Activated naive CD4-positive, alpha-beta T cell treated with anti-CD3 and anti-CD28 coated beads, Interleukin-2, amount 50 U/mL, for 72 hours (primary cell): ENCODE data around the gene LBX1. TPM values are rescaled to one million over a fixed set of nuclear protein-coding genes. Genes with fewer than 3 reads are reported as not detected.

ENCODE experiments used
- ATAC-seq, 2 donors: fragments of 150-1000 bp; cut with Tn5 transposase; 2 replicates each; pipeline ENCODE4 v1.10.0; 2021; ENCODE audit warnings: mild to moderate bottlenecking in 2 of 2, moderate library complexity in 2 of 2
- DNase-seq, 2 donors: peaks; one replicate each; pipeline ENCODE4 v3.0.0; 2021 to 2022; ENCODE audit warnings: low spot score in 2 of 2
- H3K27ac Mint-ChIP-seq, 2 donors: one replicate each; pipeline ENCODE4 v1.8.0; 2022; ENCODE audit warnings: mild to moderate bottlenecking in 2 of 2, mixed read lengths in 2 of 2
- H3K36me3 Mint-ChIP-seq, 2 donors: one replicate each; pipeline ENCODE4 v1.8.0; 2022; ENCODE audit warnings: mixed read lengths in 2 of 2
- H3K9me3 Mint-ChIP-seq, 2 donors: one replicate each; pipeline ENCODE4 v1.8.0; 2022; ENCODE audit warnings: mixed read lengths in 2 of 2
- total RNA-seq, 2 donors: library from RNA; stranded (reverse); gene quantifications; one replicate each; pipeline ENCODE4 v1.2.3, GENCODE V29; 2022

LBX1 gene
- total RNA-seq, 2 donors from 2014 or later, result not detected

DNA sequence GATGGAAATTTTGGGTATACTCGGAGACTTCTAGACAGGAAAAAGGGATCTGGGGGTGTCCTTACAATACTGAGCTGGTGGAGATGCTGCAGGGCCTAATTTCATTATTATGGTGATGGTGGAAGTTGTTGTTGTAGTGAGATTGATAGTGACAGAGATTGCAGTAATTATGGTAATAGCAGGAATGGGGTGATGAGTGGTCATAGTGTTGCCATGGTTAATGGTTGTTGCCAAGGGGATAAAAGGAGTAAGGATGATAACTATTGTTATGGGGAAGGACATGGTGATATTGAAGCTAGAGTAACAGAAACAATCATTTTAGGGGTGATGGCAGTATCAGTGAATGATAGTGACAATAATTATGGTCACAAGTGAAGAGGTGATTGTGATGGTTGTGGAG, 27.1 kb upstream of the LBX1 start:
- ATAC-seq, result no peak
- Mint-ChIP-seq H3K27ac (no peak overlapping the region), H3K36me3 (no peaks in the 10 kb centered on the region), H3K9me3 (peaks cover 0 to 5% of the 10 kb centered on the region in 2 donors)
- DNase-seq, result no peak

DNA sequence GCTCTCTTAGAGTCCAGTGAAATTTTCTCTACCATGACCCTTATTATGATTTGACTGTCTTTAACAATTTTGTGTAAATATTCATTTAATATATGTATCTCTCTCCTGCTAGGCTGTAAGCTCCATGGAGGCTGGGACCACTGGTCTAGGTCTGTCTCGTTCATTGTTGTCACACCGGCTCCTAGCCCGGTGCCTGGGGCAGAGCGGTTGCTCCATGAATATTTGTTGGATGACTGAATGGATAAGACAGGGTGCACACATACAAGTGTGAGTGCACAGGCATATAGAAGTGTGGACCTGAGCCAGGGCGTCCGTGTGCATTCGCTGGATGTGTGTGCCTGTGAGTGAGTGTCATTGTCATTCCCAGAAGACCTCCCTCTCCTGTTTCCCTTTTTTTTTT, 20.9 kb upstream of the LBX1 start:
- ATAC-seq, result no peak
- Mint-ChIP-seq H3K27ac (no peak overlapping the region), H3K9me3 (no peaks in the 10 kb centered on the region), H3K36me3 (no peaks in the 10 kb centered on the region)
- no peak for DNase-seq

DNA sequence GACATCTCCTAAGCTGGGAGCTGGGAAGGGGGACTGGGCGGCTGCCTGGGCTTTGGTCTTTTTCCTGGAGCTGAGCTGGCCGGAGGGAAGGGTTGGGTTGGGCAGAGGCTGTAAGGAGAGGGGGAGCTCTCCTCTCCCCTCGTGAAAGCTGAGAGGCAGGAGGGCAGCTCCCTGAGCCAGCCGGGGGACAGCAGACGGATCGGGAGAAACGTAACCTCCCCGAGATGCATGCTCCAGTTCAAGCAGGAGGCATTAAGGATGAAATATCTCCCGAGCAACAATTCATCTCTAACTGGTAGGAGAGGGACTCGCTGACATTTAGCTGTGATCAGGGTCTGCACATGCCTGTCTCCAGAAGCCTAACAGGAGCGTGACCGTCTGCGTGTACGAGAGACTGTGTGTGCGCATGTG, 19.9 kb upstream of the LBX1 start:
- H3K36me3 Mint-ChIP-seq, result no peaks in the 10 kb centered on the region
- no peak for DNase-seq
- H3K9me3 Mint-ChIP-seq, result no peaks in the 10 kb centered on the region
- no peak for ATAC-seq
- H3K27ac Mint-ChIP-seq, result no peak overlapping the region

DNA sequence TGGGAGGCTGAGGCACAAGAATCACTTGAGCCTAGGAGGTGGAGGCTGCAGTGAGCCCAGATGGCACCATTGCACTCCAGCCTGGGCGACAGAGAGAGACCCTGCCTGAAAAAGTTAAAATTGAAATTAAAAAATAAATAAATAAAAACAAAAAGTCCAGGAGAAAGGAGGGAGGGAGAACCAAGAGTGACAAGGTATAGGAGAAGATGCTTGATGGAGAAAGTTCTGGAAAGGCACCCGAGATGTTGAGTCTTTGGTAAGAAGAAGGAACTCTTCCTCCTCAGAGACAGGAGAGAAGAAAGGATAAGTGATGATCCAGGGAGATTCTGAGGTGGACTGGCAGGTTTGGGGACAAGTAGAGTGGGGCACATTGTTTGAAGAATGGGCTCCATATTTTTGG, 17.4 kb upstream of the LBX1 start:
- ATAC-seq (no peak), DNase-seq (no peak)
- Mint-ChIP-seq H3K9me3 (no peaks in the 10 kb centered on the region), H3K36me3 (no peaks in the 10 kb centered on the region), H3K27ac (no peak overlapping the region)

DNA sequence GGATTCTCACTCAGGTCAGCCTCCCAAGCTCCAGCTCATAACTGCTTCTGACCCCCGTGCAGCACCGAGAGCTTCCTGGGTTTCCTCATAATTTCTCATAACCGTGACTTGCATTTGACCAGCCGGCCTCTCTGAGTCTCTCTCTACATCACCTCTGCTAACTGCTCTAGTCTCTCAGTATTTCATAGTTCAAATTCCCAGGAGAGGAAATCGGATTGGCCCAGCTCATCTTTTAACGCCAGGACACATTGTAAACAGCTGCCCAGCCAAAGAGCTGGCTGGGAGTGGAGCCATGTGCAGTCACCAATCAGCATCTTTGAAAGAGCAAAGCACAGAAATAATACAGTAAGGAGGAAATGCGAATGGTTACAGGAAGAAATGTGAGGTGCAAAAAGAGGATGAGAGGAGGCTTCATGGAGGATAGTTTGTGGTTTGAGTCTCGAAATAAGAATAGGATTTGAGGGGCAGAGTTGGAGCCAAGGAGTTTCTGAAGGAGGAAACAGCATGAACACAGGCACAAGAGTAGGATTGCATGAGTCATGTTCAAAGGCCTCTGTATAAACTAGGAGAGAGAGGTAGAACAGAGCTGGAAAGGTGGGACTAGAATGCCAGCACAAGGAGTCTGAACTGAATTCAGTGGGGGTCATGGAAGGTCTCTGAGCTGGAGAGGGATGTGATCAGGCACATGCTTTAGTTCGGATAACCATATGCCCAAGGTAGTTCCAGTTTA, 15.2 kb upstream of the LBX1 start:
- no peaks in the 10 kb centered on the region for H3K9me3 Mint-ChIP-seq
- no peaks in the 10 kb centered on the region for H3K36me3 Mint-ChIP-seq
- DNase-seq (no peak), ATAC-seq (no peak)
- no peak overlapping the region for H3K27ac Mint-ChIP-seq

DNA sequence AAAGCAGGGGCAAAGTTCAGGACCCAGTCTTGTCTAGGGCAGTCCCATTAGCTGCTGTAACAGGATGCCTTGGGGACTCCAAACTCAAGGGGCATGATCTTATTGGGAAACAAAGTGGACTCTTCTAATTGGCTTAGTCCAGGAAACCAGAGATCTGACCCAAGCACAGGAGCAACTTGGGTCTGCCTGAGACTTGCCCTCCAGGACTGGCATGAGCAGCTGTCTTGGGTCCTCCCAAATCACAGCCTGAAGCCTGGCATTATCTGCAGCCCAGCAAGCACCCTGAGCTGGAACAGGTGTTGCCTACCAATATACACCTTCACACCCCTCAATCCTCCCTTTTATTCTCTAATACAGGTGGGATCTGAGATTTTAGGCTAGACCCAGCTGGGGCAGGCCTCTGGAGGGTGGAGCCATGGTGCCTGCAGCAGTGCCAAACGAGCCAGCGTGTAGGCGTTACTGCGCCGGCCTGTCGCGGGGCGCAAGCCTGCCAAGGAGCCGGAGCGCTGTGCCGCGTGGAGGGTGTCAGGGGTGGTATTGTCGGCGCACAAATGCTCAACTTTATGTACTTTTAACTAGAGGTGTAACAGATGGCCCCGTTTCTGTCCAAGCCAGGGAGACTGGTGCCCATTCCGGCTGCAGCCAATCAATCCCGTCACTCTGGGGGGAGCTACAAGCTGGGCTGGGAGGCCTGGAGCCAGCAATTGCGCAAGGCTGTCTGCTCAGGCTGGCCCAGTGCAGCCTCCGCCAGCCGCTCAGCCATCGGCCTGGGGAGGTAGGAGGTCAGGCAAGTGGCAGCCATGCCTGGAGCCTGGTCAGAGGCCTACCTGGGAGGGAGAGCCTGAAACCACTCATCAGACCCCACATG, 12.8 kb upstream of the LBX1 start:
- Mint-ChIP-seq H3K36me3 (peaks cover 4 to 5% of the 10 kb centered on the region in 2 donors), H3K27ac (no peak overlapping the region), H3K9me3 (no peaks in the 10 kb centered on the region)
- no peak for DNase-seq
- no peak for ATAC-seq

DNA sequence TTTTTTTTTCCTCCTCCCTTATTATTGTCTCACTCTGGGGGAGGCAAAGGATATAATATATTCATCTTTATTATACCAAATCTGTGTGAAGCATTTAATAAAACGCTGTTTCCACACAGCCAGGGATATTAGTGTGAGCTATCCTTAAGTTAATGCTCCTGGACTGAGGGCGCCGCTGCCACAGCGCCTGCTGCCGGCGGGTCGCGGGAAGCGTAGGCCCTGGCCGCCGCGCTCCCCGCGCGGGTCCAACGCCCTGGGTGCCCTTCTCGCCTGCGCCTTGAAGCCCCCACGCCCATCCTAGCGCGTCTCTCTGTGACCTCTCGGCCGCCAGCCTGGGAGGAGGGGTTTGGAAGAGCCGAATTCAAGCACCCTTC, 9.5 kb upstream of the LBX1 start:
- no peaks in the 10 kb centered on the region for H3K9me3 Mint-ChIP-seq
- peak; percentile 47 to 81 for ATAC-seq
- no peak overlapping the region for H3K27ac Mint-ChIP-seq
- DNase-seq, result no peak
- peaks cover 4 to 5% of the 10 kb centered on the region in 2 donors for H3K36me3 Mint-ChIP-seq

DNA sequence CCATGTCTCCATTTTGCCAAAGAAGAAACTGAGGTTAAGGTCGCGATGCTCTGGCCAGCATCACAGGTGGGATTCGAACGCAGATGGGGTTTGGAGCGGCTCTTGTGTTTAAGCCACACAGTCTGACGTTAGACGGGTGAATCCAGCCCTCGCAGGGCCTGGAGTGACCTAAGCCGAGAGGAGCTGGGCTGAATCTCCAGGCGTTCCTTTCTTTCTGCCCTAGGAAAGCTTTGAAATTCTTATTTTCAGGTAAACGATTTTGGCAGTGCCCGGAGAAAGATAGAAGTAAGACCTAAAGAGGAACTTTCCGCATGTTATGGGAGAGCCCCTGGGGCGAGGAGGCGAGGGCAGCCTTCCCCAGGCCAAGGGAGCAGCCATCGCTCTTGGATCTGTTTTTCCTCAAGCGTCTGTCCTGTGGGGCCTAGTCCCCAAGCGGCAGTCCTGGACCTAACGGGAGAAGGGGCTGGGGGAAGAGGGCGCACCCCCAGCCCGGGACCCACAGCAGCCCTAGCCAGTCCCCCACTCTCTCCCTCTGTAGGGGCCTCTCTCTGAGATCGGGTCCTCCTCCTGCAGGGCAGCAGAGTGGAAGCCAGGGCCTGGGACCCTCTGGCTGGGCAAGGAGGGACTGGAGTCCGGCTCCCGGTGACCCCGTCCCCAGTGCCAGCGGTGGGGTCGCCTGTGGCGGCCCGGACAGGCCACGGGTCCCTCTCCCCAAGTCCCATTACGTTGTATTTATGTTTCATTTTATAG, 8.9 kb upstream of the LBX1 start:
- ATAC-seq (peak in 1 of 2 donors; percentile 22), DNase-seq (no peak)
- Mint-ChIP-seq H3K36me3 (peaks cover 4 to 5% of the 10 kb centered on the region in 2 donors), H3K9me3 (no peaks in the 10 kb centered on the region), H3K27ac (no peak overlapping the region)

DNA sequence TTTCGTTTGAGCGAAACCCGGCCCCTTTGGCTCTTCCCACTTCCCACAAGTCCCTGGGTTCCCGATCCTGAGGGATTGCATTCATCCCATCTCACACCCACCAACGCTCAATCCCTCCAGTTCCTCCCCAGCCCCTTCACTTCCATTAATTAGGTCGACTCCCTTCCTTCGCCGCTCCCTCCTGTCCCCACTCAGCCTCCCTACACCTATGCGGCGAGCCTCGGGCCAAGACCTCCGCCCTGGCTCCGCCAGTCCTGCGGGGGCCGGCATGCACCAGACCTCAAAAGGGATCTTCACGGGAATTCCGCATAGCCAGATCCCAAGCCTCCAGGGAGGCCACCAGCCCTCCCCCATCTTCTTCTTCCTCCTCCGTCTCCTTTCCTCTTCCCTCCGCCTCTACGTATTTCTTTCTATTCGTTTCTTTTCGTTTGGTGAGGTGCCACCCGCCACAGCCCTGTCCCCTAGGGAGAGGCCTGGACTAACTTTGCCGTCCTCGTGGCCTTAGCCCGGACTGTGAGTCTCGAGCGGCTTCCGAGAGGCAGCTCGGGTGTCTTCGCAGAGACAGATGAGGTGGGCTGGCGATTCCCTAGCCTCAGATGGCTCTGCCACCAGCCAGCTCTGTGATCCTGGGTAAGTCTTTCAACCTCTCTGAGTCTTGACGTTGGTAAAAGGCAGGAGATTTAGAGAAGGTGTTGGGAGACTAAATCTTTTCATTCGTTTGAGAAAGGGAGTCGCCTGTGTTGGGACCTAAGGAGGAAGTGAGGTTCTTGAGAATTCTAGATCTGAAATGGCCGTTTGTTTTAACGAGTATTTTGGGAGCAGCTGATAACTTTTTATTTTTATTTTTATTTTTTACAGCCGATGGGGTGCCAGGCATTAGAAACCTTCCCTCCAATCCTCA, 8.1 kb upstream of the LBX1 start:
- no peaks in the 10 kb centered on the region for H3K9me3 Mint-ChIP-seq
- H3K36me3 Mint-ChIP-seq, result peaks cover 5 to 6% of the 10 kb centered on the region in 2 donors
- no peak for DNase-seq
- ATAC-seq, result peak in 1 of 2 donors; percentile 19
- no peak overlapping the region for H3K27ac Mint-ChIP-seq

DNA sequence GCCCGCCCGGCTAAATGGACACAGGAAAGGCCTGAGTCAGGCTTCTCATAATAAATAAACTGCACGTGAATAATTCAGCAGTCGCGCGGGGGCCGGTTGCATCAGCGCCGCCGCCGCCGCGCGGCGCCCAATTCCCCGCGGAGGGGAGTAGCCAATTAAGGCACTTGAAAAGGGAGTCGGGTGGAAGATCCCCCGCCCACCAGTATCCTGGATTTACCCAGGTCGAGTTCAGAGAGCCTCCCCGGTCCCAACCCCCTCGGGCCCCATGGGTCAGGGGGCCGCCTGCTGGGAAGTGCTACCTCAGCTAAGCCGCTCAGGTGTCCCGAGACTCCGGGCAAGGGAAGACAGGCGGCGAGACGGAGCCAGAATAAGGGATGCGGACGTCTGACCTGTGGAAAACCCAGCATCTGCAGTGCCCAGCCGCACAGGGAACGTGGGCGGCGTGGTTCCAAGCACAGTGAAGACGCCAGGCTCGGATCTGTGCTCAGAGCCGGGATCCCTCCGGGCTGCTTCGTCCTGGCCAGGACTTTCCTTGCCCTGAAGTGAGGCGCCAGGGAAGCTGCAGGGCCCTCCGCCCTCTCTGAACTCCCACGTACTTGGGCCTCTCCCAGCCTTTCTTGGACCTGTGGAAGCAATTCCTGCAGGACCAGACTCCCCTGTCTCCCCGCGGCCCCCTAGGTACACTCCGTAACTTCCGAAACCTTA, 7.3 kb upstream of the LBX1 start:
- DNase-seq, result no peak
- Mint-ChIP-seq H3K27ac (no peak overlapping the region), H3K36me3 (peaks cover 5 to 11% of the 10 kb centered on the region in 2 donors), H3K9me3 (no peaks in the 10 kb centered on the region)
- no peak for ATAC-seq

DNA sequence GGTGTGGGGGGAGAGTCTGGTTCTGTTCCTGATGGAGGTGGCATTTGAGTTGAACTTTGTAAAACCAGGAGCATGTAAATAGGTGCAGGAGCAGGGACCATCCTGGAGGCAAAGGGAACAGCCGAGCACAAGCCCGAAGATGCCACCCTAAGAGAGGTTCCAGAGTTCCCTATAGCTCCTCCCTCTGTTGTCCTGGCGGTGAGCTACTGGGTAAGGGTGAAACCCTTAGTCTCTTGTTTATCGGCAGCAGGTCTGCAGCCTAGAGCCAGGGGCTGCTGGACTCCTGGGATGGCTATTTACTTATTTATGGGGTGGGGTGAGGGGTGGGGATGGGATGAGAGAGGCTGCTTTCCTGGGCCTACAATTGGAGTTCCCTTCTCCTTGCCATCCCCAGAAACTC, 6.5 kb upstream of the LBX1 start:
- Mint-ChIP-seq H3K36me3 (peaks cover 5 to 11% of the 10 kb centered on the region in 2 donors), H3K27ac (no peak overlapping the region), H3K9me3 (no peaks in the 10 kb centered on the region)
- DNase-seq (no peak), ATAC-seq (no peak)

DNA sequence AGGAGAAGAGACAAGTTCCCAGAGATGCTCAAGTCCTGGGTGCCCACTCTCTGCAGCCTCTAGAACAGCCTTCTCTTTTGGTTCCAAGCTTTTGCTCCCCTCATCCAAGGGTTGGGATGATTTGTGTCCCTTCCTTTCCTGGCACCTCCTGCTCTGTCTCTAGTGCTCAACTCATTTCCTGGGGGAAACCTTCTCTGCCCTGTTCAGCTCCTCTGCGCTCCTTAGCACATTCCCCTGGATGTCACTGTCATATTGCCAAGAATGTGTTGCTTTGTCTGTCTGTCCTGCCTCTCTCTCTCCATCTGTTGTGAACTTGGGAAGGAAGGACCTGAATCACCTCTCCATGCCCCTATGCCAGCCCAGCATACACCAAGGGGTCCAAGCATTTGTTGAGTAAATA, 5.1 kb upstream of the LBX1 start:
- ATAC-seq (no peak), DNase-seq (no peak)
- Mint-ChIP-seq H3K27ac (no peak overlapping the region), H3K9me3 (no peaks in the 10 kb centered on the region), H3K36me3 (peaks cover 5 to 11% of the 10 kb centered on the region in 2 donors)

DNA sequence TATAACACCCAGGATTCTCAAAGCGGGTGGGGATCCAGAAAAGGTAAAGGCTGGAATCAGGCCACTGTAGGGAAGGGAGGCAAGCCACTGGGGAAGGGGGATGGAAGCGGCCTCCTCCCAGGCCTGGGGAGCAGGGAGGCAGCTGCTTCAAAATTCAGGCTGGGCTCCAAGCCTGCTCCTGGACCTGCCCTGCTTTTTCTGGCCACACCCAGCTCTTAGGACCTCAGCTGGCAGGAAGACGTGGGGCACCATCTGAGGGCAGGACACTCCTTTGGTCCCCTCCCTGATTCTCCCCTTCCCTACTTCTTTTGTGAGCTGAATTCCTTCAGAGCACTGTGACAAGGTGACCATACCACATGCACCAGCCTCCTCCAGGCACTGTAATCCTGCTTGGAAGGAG, 4.6 kb upstream of the LBX1 start:
- H3K9me3 Mint-ChIP-seq, result no peaks in the 10 kb centered on the region
- H3K36me3 Mint-ChIP-seq, result peaks cover 5 to 11% of the 10 kb centered on the region in 2 donors

DNA sequence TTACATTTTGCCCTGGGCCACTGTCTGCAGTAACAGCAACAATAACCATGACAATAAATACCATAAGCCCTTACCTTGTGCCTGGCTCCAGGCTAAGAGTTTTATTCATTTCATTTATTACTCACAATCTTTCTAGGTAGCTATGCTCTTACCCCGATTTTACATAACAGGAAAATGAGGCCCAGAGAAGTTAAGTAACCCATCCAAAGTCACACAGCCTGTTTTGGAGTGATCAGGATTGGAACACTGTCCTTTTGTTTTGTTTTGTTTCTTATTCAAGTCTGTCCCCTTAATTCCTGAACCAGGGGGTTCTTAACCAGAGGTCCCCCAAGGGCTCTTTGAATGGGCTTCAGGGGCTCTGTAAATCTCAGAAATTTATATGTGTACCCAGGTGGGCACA, 4.2 kb upstream of the LBX1 start:
- no peak overlapping the region for H3K27ac Mint-ChIP-seq
- ATAC-seq (no peak), DNase-seq (no peak)
- H3K36me3 Mint-ChIP-seq, result peaks cover 5 to 11% of the 10 kb centered on the region in 2 donors
- H3K9me3 Mint-ChIP-seq, result no peaks in the 10 kb centered on the region

More for the DNA sequence above, 4.6 kb upstream of the LBX1 start:
- no peak for ATAC-seq
- no peak for DNase-seq
- no peak overlapping the region for H3K27ac Mint-ChIP-seq

DNA sequence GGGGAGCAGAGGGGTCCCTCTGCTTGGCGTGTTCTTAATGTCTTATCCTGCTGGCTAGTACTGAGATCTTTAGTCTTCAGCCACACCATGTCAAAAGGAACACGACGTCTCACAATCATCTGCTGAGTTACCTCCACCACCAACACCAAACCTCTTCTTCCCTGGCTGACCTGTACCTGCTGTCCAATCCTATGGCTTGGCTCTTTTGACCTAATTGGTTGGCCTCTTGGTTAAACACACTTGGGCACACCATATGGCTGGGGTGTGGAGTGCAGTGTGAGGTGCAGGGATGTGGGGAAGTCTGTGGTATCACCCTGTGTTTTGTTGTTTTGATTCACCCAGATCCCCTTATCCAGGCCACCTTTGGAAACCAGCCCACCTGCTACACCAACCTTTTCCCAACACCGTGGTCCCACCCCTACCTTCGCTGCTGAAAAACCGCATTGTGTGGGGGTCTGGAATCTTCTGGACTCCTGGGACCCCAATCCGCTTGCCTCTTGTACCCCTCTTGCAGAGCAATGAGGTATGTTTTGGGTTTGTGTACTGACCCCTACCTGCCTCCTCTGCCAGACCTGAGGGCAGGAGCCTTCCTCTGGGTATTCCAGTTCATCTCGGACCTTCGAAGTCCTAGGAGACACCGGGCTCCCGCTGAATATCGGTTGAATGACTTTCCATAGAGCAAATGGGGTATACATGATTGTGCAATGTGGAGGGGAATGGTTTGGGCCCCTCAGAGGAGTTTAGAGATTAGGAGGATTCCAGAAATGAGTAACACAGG, 2.8 kb upstream of the LBX1 start:
- no peak for ATAC-seq

More for the DNA sequence above, 2.8 kb upstream of the LBX1 start:
- peaks cover 0 to 6% of the 10 kb centered on the region in 2 donors for H3K36me3 Mint-ChIP-seq
- no peak overlapping the region for H3K27ac Mint-ChIP-seq
- no peak for DNase-seq
- no peaks in the 10 kb centered on the region for H3K9me3 Mint-ChIP-seq
